Measurements from ENCODE around the gene CC2D1A. TPM values are rescaled to one million over a fixed set of nuclear protein-coding genes. Genes with fewer than 3 reads are reported as not detected.

The CC2D1A gene
- polyA plus RNA-seq, 1 of the 3 experiments (the other 2 are of a cell fraction) = 24.2 TPM

- TF ChIP-seq GATA2 (CRISPR knock-in tag; IDR thresholded peaks at IDR 0.05) = no peak
- TF ChIP-seq FOXM1 (IDR thresholded peaks at IDR 0.05; ENCODE audit: low read depth) = no peak
- TF ChIP-seq USF2 (IDR thresholded peaks at IDR 0.05; ENCODE audit: borderline replicate concordance, low read depth, low read length) = no peak
- TF ChIP-seq RXRA (IDR thresholded peaks at IDR 0.05; ENCODE audit: borderline replicate concordance, low read depth) = no peak
- no peak for TF ChIP-seq SIN3A (IDR thresholded peaks at IDR 0.05; ENCODE audit: borderline replicate concordance, low read depth, low read length)
- no peak for TF ChIP-seq NFIC (IDR thresholded peaks at IDR 0.05; ENCODE audit: borderline replicate concordance)
- no peak for TF ChIP-seq TEAD4 (IDR thresholded peaks at IDR 0.05; ENCODE audit: borderline replicate concordance, insufficient read depth)
- TF ChIP-seq POLR2AphosphoS5 (IDR thresholded peaks at IDR 0.05; ENCODE audit: low read depth, low read length) = no peak
- TF ChIP-seq RFX5 (IDR thresholded peaks at IDR 0.05; ENCODE audit: low read length) = no peak
- no peak for TF ChIP-seq MAX (IDR thresholded peaks at IDR 0.05; ENCODE audit: low read depth)
- TF ChIP-seq NRF1 (IDR thresholded peaks at IDR 0.05; ENCODE audit: low read depth, low read length) = no peak
- TF ChIP-seq EZH2phosphoT487 (IDR thresholded peaks at IDR 0.05; ENCODE audit: borderline replicate concordance, low read depth) = no peak
Observed at GRCh38 chr19:13951043-13951442, 45.0 kb downstream of the CC2D1A start (continued).

- TF ChIP-seq RAD21 (IDR thresholded peaks at IDR 0.05; ENCODE audit: low read length) (peak; percentile 18; the same call in 1 of the 2 replicates), PBX3 (IDR thresholded peaks at IDR 0.05) (no peak), MAX (IDR thresholded peaks at IDR 0.05; ENCODE audit: low read depth) (0 out of 2 replicates have a peak, but pooled peaks have one; percentile 16), GATA2 (CRISPR knock-in tag; IDR thresholded peaks at IDR 0.05) (peak; percentile 53), RCOR1 (IDR thresholded peaks at IDR 0.05; ENCODE audit: low read length) (no peak), POLR2AphosphoS5 (IDR thresholded peaks at IDR 0.05; ENCODE audit: low read depth, low read length) (peak; percentile 17; the same call in 1 of the 2 replicates), MEF2A (IDR thresholded peaks at IDR 0.05; ENCODE audit: borderline replicate concordance, low read depth) (no peak), USF2 (IDR thresholded peaks at IDR 0.05; ENCODE audit: borderline replicate concordance, low read depth, low read length) (no peak), NRF1 (IDR thresholded peaks at IDR 0.05; ENCODE audit: low read depth, low read length) (no peak), EZH2phosphoT487 (IDR thresholded peaks at IDR 0.05; ENCODE audit: borderline replicate concordance, low read depth) (no peak), YY1 (IDR thresholded peaks at IDR 0.05; ENCODE audit: low read depth) (no peak), USF1 (IDR thresholded peaks at IDR 0.05; ENCODE audit: borderline replicate concordance, low read depth) (no peak)
- H3K9me3 ChIP-seq = no peaks in the 10 kb centered on the region
- peak overlapping the region in 1 of 2 experiments; percentile 71; a peak in 2 of 4 replicates for H3K27ac ChIP-seq (ENCODE audit: low read depth in 2 of 2, low read length in 1 of 2)
- H4K20me1 ChIP-seq (ENCODE audit: insufficient read depth) = peaks cover 8% of the 10 kb centered on the region; the same call in 1 of the 2 replicates
- H3K79me2 ChIP-seq (ENCODE audit: insufficient read depth) = peaks cover 33% of the 10 kb centered on the region
- CTCF ChIA-PET = interaction anchor here (1.1 to 5.1 kb wide), 5 partner anchors 22 to 1194 kb away, joined by 3 to 19 read pairs (median 6); partner anchors contain the start of genes IL27RA and MISP3
- 11% methylated on average over 18 of the region's 20 CpGs for WGBS (ENCODE audit: low lambda C conversion rate)
- peak overlapping the region; percentile 53 to 69 for H3K4me3 ChIP-seq (ENCODE audit: low read depth in 2 of 2, low read length in 1 of 2)
- POLR2A ChIA-PET = interaction anchor here (1.0 to 3.5 kb wide), 4 partner anchors 14 to 105 kb away, joined by 3 to 24 read pairs (median 5); partner anchors contain the start of gene PODNL1
- no peaks in the 10 kb centered on the region for H3F3A ChIP-seq (replicated peaks; ENCODE audit: insufficient read depth)
- H3K9ac ChIP-seq = peak overlapping the region; percentile 47; the same call in 1 of the 2 replicates
- H3K4me2 ChIP-seq = peak overlapping the region; percentile 68
- peaks cover 9 to 17% of the 10 kb centered on the region in 2 experiments for H3K36me3 ChIP-seq (replicated peaks in 1 of 2; ENCODE audit: control insufficient read depth in 1 of 2, insufficient read depth in 2 of 2, low read length in 1 of 2)
- no peaks in the 10 kb centered on the region for H3K9me2 ChIP-seq
- H3K4me1 ChIP-seq (ENCODE audit: control insufficient read depth in 1 of 2, insufficient read depth in 2 of 2, low read depth in 1 of 2, low read length in 1 of 2) = peaks cover 0 to 11% of the 10 kb centered on the region in 2 experiments; a peak in 1 of 4 replicates
- DNase-seq = no peak
- no peaks in the 10 kb centered on the region for H3K27me3 ChIP-seq (ENCODE audit: insufficient read depth)
- H2AFZ ChIP-seq (ENCODE audit: low read depth) = peak overlapping the region; percentile 81
Observed at GRCh38 chr19:13951799-13952153, 45.8 kb downstream of the CC2D1A start.
